Measurements from ENCODE around the gene SOBP.

- TF ChIP-seq ISL1 (CRISPR knock-in tag; IDR thresholded peaks at IDR 0.05): no peak
- no peak for TF ChIP-seq BACH2 (CRISPR knock-in tag; IDR thresholded peaks at IDR 0.05; ENCODE audit: borderline replicate concordance)
- TF ChIP-seq ZC3H10 (CRISPR knock-in tag; IDR thresholded peaks at IDR 0.05): no peak
- TF ChIP-seq TSHZ2 (CRISPR knock-in tag; IDR thresholded peaks at IDR 0.05): no peak
- TF ChIP-seq RARB (CRISPR knock-in tag; IDR thresholded peaks at IDR 0.05): no peak
These were observed 165.9 kb downstream of the SOBP start for GRCh38 chr6:107655864-107656263.

Data from SK-N-SH treated with all-trans-retinoic acid at 6 μM for 48 hours (cell line).